Esophagus muscularis mucosa (tissue), 4 donors: ENCODE measurements around the gene ZSCAN5A.

ENCODE experiments used
- EP300 ChIP-seq: sonication (generic); formaldehyde crosslinking; IDR thresholded peaks from one replicate; pipeline ENCODE4 v1.6.1; 2017; ENCODE audit warnings: antibody characterized with exemption
- POLR2A ChIP-seq: fragments of 450-650 bp; IDR thresholded peaks from one replicate; pipeline ENCODE4 v1.6.1; 2017; ENCODE audit warnings: antibody characterized with exemption, moderate library complexity, mild to moderate bottlenecking, low read depth
- POLR2AphosphoS5 ChIP-seq, 2 donors: sonication (generic); formaldehyde crosslinking; IDR thresholded peaks; one replicate each; pipeline ENCODE4 v1.6.1; 2017; ENCODE audit warnings: antibody characterized with exemption in 2 of 2
- TF ChIP-seq, protein P1 (sequence below), 3 experiments: fragments of 200-600 bp in 2 of 3; fragments of 450-650 bp in 1 of 3; sonication (generic) in 2 of 3; IDR thresholded peaks; one replicate each; pipeline ENCODE4 v1.5.1; 2017 to 2019; ENCODE audit warnings: antibody characterized with exemption in 3 of 3, mild to moderate bottlenecking in 2 of 3, moderate library complexity in 1 of 3

- TF ChIP-seq, protein P1, sequence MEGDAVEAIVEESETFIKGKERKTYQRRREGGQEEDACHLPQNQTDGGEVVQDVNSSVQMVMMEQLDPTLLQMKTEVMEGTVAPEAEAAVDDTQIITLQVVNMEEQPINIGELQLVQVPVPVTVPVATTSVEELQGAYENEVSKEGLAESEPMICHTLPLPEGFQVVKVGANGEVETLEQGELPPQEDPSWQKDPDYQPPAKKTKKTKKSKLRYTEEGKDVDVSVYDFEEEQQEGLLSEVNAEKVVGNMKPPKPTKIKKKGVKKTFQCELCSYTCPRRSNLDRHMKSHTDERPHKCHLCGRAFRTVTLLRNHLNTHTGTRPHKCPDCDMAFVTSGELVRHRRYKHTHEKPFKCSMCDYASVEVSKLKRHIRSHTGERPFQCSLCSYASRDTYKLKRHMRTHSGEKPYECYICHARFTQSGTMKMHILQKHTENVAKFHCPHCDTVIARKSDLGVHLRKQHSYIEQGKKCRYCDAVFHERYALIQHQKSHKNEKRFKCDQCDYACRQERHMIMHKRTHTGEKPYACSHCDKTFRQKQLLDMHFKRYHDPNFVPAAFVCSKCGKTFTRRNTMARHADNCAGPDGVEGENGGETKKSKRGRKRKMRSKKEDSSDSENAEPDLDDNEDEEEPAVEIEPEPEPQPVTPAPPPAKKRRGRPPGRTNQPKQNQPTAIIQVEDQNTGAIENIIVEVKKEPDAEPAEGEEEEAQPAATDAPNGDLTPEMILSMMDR (IDR thresholded peaks at IDR 0.05) = no peak
- no peak for TF ChIP-seq POLR2AphosphoS5 (IDR thresholded peaks at IDR 0.05)
- no peak for TF ChIP-seq POLR2A
- no peak for TF ChIP-seq EP300
Measured at GRCh38 chr19:56290104-56290503, 24.5 kb downstream of the ZSCAN5A start.
